ENCODE measurements around the gene NAXD. TPM values are rescaled to one million over a fixed set of nuclear protein-coding genes. Genes with fewer than 3 reads are reported as not detected.

The NAXD gene
- total RNA-seq, 2 donors from 2014 or later, result 23.4 to 27.5 TPM

DNA sequence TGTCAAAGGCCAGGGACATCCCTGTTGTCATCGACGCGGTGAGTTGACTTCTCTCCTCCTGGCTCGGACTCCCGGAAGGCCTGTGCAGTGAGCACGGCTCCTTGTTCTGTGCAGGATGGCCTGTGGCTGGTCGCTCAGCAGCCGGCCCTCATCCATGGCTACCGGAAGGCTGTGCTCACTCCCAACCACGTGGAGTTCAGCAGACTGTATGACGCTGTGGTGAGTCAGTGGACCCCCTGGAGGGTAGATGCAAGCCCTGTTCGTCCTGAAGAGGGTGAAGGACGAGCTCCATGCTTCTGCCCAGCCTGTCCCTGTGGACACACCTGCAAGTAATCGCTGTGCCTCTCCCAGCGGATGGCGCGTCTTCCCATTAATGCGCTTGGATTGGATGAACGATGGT, 19.2 kb downstream of the NAXD start:
- Histone ChIP-seq H3K4me3 (no peak overlapping the region), H3K36me3 (replicated peaks in 1 of 2; ENCODE audit: insufficient read depth in 1 of 2, low read depth in 2 of 2) (peaks cover 9 to 41% of the 10 kb centered on the region in 2 donors), H3K4me1 (no peaks in the 10 kb centered on the region), H3K27me3 (no peaks in the 10 kb centered on the region), H3K27ac (no peak overlapping the region), H3K9me3 (no peaks in the 10 kb centered on the region)
- DNase-seq, result no peak
- TF ChIP-seq, protein P1, sequence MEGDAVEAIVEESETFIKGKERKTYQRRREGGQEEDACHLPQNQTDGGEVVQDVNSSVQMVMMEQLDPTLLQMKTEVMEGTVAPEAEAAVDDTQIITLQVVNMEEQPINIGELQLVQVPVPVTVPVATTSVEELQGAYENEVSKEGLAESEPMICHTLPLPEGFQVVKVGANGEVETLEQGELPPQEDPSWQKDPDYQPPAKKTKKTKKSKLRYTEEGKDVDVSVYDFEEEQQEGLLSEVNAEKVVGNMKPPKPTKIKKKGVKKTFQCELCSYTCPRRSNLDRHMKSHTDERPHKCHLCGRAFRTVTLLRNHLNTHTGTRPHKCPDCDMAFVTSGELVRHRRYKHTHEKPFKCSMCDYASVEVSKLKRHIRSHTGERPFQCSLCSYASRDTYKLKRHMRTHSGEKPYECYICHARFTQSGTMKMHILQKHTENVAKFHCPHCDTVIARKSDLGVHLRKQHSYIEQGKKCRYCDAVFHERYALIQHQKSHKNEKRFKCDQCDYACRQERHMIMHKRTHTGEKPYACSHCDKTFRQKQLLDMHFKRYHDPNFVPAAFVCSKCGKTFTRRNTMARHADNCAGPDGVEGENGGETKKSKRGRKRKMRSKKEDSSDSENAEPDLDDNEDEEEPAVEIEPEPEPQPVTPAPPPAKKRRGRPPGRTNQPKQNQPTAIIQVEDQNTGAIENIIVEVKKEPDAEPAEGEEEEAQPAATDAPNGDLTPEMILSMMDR (IDR thresholded peaks at IDR 0.05), result no peak
- no peak for TF ChIP-seq POLR2A (IDR thresholded peaks at IDR 0.05)
- no peak for ATAC-seq
- WGBS, 2 donors, result 78 to 89% methylated on average over 10 to 19 of the region's 19 CpGs
- intact Hi-C loops (cut with DNase I), result no loop called here

DNA sequence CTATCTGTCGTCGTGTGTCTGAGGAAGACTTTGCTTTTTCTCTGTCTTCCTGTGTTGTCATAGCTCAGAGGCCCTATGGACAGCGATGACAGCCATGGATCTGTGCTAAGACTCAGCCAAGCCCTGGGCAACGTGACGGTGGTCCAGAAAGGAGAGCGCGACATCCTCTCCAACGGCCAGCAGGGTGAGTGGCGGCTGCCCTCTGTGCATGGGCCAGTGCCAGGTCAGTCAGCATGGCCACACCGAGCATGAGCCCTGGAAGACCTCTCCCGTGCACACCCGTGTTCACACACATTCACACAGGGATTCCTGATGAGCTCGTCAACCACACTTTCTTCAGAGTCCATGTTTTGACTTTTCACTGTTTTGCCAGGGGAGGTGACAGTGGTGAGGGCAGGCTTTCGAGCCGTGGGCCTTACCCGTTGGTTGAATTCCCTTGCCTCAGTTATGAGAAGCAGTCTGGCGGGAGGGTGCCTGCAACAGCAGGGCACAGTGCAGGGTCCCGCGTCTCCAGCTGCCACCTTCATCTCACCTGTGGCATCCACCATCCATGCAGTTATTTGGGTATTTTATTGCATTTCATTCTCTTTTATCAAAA, 20.2 kb downstream of the NAXD start:
- H3K4me1 ChIP-seq, result no peaks in the 10 kb centered on the region
- no peak overlapping the region for H3K27ac ChIP-seq
- intact Hi-C loops (cut with DNase I), result no loop called here
- peaks cover 9 to 46% of the 10 kb centered on the region in 2 donors for H3K36me3 ChIP-seq (replicated peaks in 1 of 2; ENCODE audit: insufficient read depth in 1 of 2, low read depth in 2 of 2)
- TF ChIP-seq POLR2A (IDR thresholded peaks at IDR 0.05), result no peak
- TF ChIP-seq, protein P1 (IDR thresholded peaks at IDR 0.05), result no peak
- WGBS, 2 donors, result 84 to 87% methylated on average over 18 to 19 of the region's 19 CpGs
- H3K9me3 ChIP-seq, result no peaks in the 10 kb centered on the region
- no peak overlapping the region for H3K4me3 ChIP-seq
- H3K27me3 ChIP-seq, result no peaks in the 10 kb centered on the region
- DNase-seq (no peak), ATAC-seq (no peak)

DNA sequence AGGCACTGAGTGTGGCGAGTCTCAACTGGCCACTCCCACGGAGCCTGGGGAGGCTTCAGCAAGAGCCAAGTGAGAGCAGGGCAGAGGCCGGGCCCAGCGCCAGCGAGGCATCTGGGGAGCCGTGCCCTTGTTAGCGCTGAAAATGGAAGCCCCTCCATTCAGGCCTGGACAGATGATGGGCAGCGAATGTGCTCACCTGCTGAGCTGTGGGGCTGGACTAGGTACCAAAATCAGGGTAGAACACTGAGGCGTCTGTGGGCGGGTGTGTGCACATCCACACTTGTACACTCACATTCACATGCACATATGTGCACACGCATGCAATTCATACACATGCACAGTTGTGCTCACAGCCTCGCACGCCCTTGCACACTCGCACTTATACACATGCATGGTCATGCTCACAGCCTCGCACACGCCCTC, 20.7 kb downstream of the NAXD start:
- H3K9me3 ChIP-seq, result no peaks in the 10 kb centered on the region
- WGBS, 2 donors, result 90 to 93% methylated on average over 16 of the region's 16 CpGs
- H3K4me3 ChIP-seq, result no peak overlapping the region
- no peaks in the 10 kb centered on the region for H3K4me1 ChIP-seq
- H3K36me3 ChIP-seq (replicated peaks in 1 of 2; ENCODE audit: insufficient read depth in 1 of 2, low read depth in 2 of 2), result peaks cover 9 to 47% of the 10 kb centered on the region in 2 donors
- ATAC-seq (no peak), DNase-seq (no peak)
- TF ChIP-seq POLR2A (IDR thresholded peaks at IDR 0.05), result no peak
- TF ChIP-seq, protein P1 (IDR thresholded peaks at IDR 0.05), result no peak
- H3K27me3 ChIP-seq, result no peaks in the 10 kb centered on the region
- intact Hi-C loops (cut with DNase I), result no loop called here
- H3K27ac ChIP-seq, result no peak overlapping the region

DNA sequence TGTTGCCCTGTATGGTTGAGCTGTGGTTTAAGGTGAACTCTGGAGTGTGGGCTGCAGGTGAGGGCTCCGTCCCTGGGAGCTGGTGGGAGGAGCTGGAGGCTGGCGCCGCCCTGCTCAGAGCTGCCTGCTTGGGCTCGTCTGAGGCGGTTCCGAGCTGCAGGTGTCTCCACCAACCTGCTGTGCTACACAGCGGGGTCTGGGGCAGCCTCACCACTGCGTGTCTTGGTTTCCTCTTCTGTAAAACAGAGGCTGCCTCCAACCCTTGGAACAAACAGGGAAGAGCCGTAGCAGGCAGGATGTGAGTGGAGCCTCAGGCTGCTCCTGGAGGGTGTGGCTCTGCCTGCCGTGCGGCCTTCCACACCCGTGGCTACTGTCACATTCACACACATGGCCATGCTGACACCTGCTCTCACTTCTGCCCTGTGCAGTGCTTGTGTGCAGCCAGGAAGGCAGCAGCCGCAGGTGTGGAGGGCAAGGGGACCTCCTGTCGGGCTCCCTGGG, 21.4 kb downstream of the NAXD start:
- Histone ChIP-seq H3K4me3 (no peak overlapping the region), H3K36me3 (replicated peaks in 1 of 2; ENCODE audit: insufficient read depth in 1 of 2, low read depth in 2 of 2) (peaks cover 13 to 51% of the 10 kb centered on the region in 2 donors), H3K4me1 (no peaks in the 10 kb centered on the region), H3K27ac (no peak overlapping the region), H3K27me3 (no peaks in the 10 kb centered on the region), H3K9me3 (no peaks in the 10 kb centered on the region)
- no peak for TF ChIP-seq POLR2A (IDR thresholded peaks at IDR 0.05)
- ATAC-seq, result no peak
- WGBS, 2 donors, result 94 to 95% methylated on average over 10 to 14 of the region's 14 CpGs
- intact Hi-C loops (cut with DNase I), result no loop called here
- DNase-seq, result no peak

DNA sequence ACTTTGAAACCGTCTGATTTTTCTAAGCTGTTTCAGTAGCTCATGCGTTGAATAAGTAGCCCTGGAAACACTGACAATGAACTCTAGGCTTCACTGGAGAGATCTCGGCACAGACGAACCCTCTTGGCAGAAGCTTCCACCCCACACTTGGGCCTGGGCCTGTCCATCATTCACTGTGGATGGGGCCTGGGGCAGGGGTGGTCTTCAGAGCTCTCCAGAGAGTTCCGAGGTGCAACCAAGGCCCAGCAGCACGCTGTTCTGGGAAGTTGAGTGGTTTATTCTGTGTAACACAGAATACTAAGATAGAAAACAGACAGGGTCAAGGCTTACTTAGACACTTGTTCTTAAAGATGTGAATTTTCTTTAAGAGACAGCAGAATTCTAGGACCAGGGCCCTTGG, 21.9 kb downstream of the NAXD start:
- H3K27me3 ChIP-seq, result no peaks in the 10 kb centered on the region
- no peaks in the 10 kb centered on the region for H3K9me3 ChIP-seq
- TF ChIP-seq POLR2A (IDR thresholded peaks at IDR 0.05), result no peak
- TF ChIP-seq, protein P1 (IDR thresholded peaks at IDR 0.05), result no peak
- no peaks in the 10 kb centered on the region for H3K4me1 ChIP-seq
- no peak for DNase-seq
- ATAC-seq, result no peak
- intact Hi-C loops (cut with DNase I), result no loop called here
- WGBS, 2 donors, result 90% methylated on average over 6 of the region's 6 CpGs
- peaks cover 15 to 51% of the 10 kb centered on the region in 2 donors for H3K36me3 ChIP-seq (replicated peaks in 1 of 2; ENCODE audit: insufficient read depth in 1 of 2, low read depth in 2 of 2)
- no peak overlapping the region for H3K4me3 ChIP-seq
- H3K27ac ChIP-seq, result no peak overlapping the region

All from body of pancreas (tissue), 4 donors.